Astrocyte (in vitro differentiated cells and primary cell): Measurements from ENCODE around the gene ETV6. TPM values are rescaled to one million over a fixed set of nuclear protein-coding genes. Genes with fewer than 3 reads are reported as not detected.

ENCODE experiments used
- DNase-seq: peaks from one replicate; pipeline ENCODE4 v3.0.0-alpha.2; 2010; ENCODE audit warnings: low read depth
- FAIRE-seq: peaks from 2 replicates; lab custom pipeline; 2011; peaks lifted over from hg19 to GRCh38; lab: Jason Lieb, UNC
- H2AFZ ChIP-seq: 2 replicates; pipeline ENCODE4 v1.6.0; 2012; ENCODE audit warnings: low read depth, low read length, inconsistent platforms
- H3K27ac ChIP-seq: 2 replicates; pipeline ENCODE4 v1.5.1; 2011; ENCODE audit warnings: low read depth, low read length, inconsistent platforms
- H3K27me3 ChIP-seq: 2 replicates; pipeline ENCODE4 v1.6.0; 2011; ENCODE audit warnings: low read length, inconsistent platforms; ENCODE audit not compliant: insufficient read depth
- H3K36me3 ChIP-seq: 2 replicates; pipeline ENCODE4 v1.5.1; 2011; ENCODE audit warnings: low read length, inconsistent platforms; ENCODE audit not compliant: insufficient read depth
- H3K4me1 ChIP-seq: 2 replicates; pipeline ENCODE4 v1.5.1; 2011; ENCODE audit warnings: low read length, inconsistent platforms; ENCODE audit not compliant: insufficient read depth
- H3K4me2 ChIP-seq: 2 replicates; pipeline ENCODE4 v1.6.0; 2012; ENCODE audit warnings: low read length, inconsistent platforms
- H3K4me3 ChIP-seq: 2 replicates; pipeline ENCODE4 v1.5.1; 2011; ENCODE audit warnings: low read depth, mild to moderate bottlenecking, low read length, inconsistent platforms; ENCODE audit not compliant: insufficient read depth
- H3K79me2 ChIP-seq: 2 replicates; pipeline ENCODE4 v1.6.0; 2012; ENCODE audit warnings: mild to moderate bottlenecking, low read length, inconsistent platforms; ENCODE audit not compliant: insufficient read depth
- H3K9ac ChIP-seq: 2 replicates; pipeline ENCODE4 v1.6.0; 2012; ENCODE audit warnings: mild to moderate bottlenecking, low read length, inconsistent platforms
- H3K9me3 ChIP-seq: 2 replicates; pipeline ENCODE4 v1.5.1; 2012; ENCODE audit warnings: low read depth, mild to moderate bottlenecking, low read length, inconsistent platforms; ENCODE audit not compliant: insufficient read depth
- H4K20me1 ChIP-seq: 2 replicates; pipeline ENCODE4 v1.6.0; 2012; ENCODE audit warnings: low read length, inconsistent platforms; ENCODE audit not compliant: insufficient read depth
- H3K27ac Mint-ChIP-seq: one replicate; pipeline ENCODE4 v1.8.0; 2021; ENCODE audit warnings: mild to moderate bottlenecking, mixed read lengths; ENCODE audit not compliant: unreplicated experiment
- H3K27me3 Mint-ChIP-seq: one replicate; pipeline ENCODE4 v1.8.0; 2021; ENCODE audit warnings: low read depth, mixed read lengths; ENCODE audit not compliant: unreplicated experiment
- H3K36me3 Mint-ChIP-seq: one replicate; pipeline ENCODE4 v1.8.0; 2021; ENCODE audit warnings: low read depth, mixed read lengths; ENCODE audit not compliant: unreplicated experiment
- H3K4me1 Mint-ChIP-seq: one replicate; pipeline ENCODE4 v1.8.0; 2021; ENCODE audit warnings: low read depth, mixed read lengths; ENCODE audit not compliant: unreplicated experiment
- H3K4me3 Mint-ChIP-seq: one replicate; pipeline ENCODE4 v1.8.0; 2021; ENCODE audit warnings: mild to moderate bottlenecking, moderate library complexity, mixed read lengths; ENCODE audit not compliant: unreplicated experiment
- H3K9me3 Mint-ChIP-seq: one replicate; pipeline ENCODE4 v1.8.0; 2021; ENCODE audit warnings: mild to moderate bottlenecking, mixed read lengths; ENCODE audit not compliant: unreplicated experiment
- CTCF ChIP-seq: IDR thresholded peaks from 2 replicates; pipeline ENCODE4 v1.5.1; 2011; ENCODE audit warnings: low read depth, mild to moderate bottlenecking, inconsistent platforms, low read length, moderate library complexity; ENCODE audit not compliant: insufficient read depth
- EZH2 ChIP-seq: IDR thresholded peaks from 2 replicates; pipeline ENCODE4 v1.6.1; 2012; ENCODE audit warnings: mild to moderate bottlenecking, low read length, inconsistent platforms; ENCODE audit not compliant: insufficient read depth
- total RNA-seq: library from RNA; stranded (reverse); gene quantifications from 2 replicates; pipeline ENCODE4 v1.2.1, GENCODE V29; 2021

The ETV6 gene
- total RNA-seq, 1 donor from 2014 or later = 41.2 TPM

- H3K27me3 Mint-ChIP-seq = peaks cover 2% of the 10 kb centered on the region
- FAIRE-seq (no peak), DNase-seq (no peak)
These were observed 253.0 kb downstream of the ETV6 start for GRCh38 chr12:11902525-11902875.

GRCh38 chr12:11904124-11904523 is 254.7 kb downstream of the ETV6 start:
- no peaks in the 10 kb centered on the region for H3K27me3 ChIP-seq
- H3K27ac Mint-ChIP-seq = no peak overlapping the region
- peaks cover 2% of the 10 kb centered on the region for H3K36me3 Mint-ChIP-seq
- no peak overlapping the region for H3K27ac ChIP-seq
- H3K4me3 Mint-ChIP-seq = no peak overlapping the region
- H3K4me1 Mint-ChIP-seq = peaks cover 13% of the 10 kb centered on the region
- no peaks in the 10 kb centered on the region for H4K20me1 ChIP-seq
- no peak for TF ChIP-seq CTCF
- TF ChIP-seq EZH2 = no peak
- H3K9me3 ChIP-seq = no peaks in the 10 kb centered on the region
- H3K4me2 ChIP-seq = no peak overlapping the region
- H3K9ac ChIP-seq = no peak overlapping the region
- FAIRE-seq (no peak), DNase-seq (no peak)
- no peak overlapping the region for H2AFZ ChIP-seq
- peaks cover 6% of the 10 kb centered on the region for H3K9me3 Mint-ChIP-seq
- no peaks in the 10 kb centered on the region for H3K36me3 ChIP-seq
- no peaks in the 10 kb centered on the region for H3K79me2 ChIP-seq
- peaks cover 2% of the 10 kb centered on the region for H3K27me3 Mint-ChIP-seq
- peaks cover 6% of the 10 kb centered on the region for H3K4me1 ChIP-seq
- no peak overlapping the region for H3K4me3 ChIP-seq

More at GRCh38 chr12:11902525-11902875, 253.0 kb downstream of the ETV6 start:
- peaks cover 2% of the 10 kb centered on the region for H3K36me3 Mint-ChIP-seq
- no peak overlapping the region for H3K4me3 Mint-ChIP-seq
- Histone ChIP-seq H3K4me1 (peaks cover 6% of the 10 kb centered on the region), H3K9me3 (no peaks in the 10 kb centered on the region), H2AFZ (no peak overlapping the region), H4K20me1 (no peaks in the 10 kb centered on the region), H3K4me2 (no peak overlapping the region), H3K27me3 (no peaks in the 10 kb centered on the region), H3K27ac (no peak overlapping the region), H3K79me2 (no peaks in the 10 kb centered on the region), H3K9ac (no peak overlapping the region), H3K4me3 (no peak overlapping the region), H3K36me3 (no peaks in the 10 kb centered on the region)
- H3K27ac Mint-ChIP-seq = no peak overlapping the region
- peaks cover 13% of the 10 kb centered on the region for H3K4me1 Mint-ChIP-seq
- peaks cover 1% of the 10 kb centered on the region for H3K9me3 Mint-ChIP-seq
- TF ChIP-seq EZH2 = no peak
- no peak for TF ChIP-seq CTCF

- H3K4me1 Mint-ChIP-seq = peaks cover 13% of the 10 kb centered on the region
- Histone ChIP-seq H4K20me1 (no peaks in the 10 kb centered on the region), H2AFZ (no peak overlapping the region), H3K79me2 (no peaks in the 10 kb centered on the region), H3K9ac (no peak overlapping the region), H3K4me2 (no peak overlapping the region), H3K36me3 (no peaks in the 10 kb centered on the region), H3K9me3 (no peaks in the 10 kb centered on the region), H3K27ac (no peak overlapping the region), H3K4me1 (peaks cover 6% of the 10 kb centered on the region), H3K27me3 (no peaks in the 10 kb centered on the region), H3K4me3 (no peak overlapping the region)
- TF ChIP-seq CTCF (no peak), EZH2 (no peak)
- FAIRE-seq = no peak
- peaks cover 6% of the 10 kb centered on the region for H3K9me3 Mint-ChIP-seq
- H3K36me3 Mint-ChIP-seq = peaks cover 2% of the 10 kb centered on the region
- peaks cover 2% of the 10 kb centered on the region for H3K27me3 Mint-ChIP-seq
- no peak for DNase-seq
- H3K4me3 Mint-ChIP-seq = no peak overlapping the region
- peak overlapping the region; percentile 8 for H3K27ac Mint-ChIP-seq
These were observed 256.1 kb downstream of the ETV6 start for GRCh38 chr12:11905534-11905933.
